Astrocyte (in vitro differentiated cells and primary cell): ENCODE measurements around the gene EMID1.

Source experiments
- CTCF ChIP-seq: IDR thresholded peaks from 2 replicates; pipeline ENCODE4 v1.5.1; 2011; ENCODE audit warnings: low read depth, mild to moderate bottlenecking, inconsistent platforms, low read length, moderate library complexity; ENCODE audit not compliant: insufficient read depth
- EZH2 ChIP-seq: IDR thresholded peaks from 2 replicates; pipeline ENCODE4 v1.6.1; 2012; ENCODE audit warnings: mild to moderate bottlenecking, low read length, inconsistent platforms; ENCODE audit not compliant: insufficient read depth

GRCh38 chr22:29226351-29226981 lies 20.8 kb downstream of the EMID1 start:
- TF ChIP-seq CTCF (no peak), EZH2 (no peak)
